ENCODE measurements around the gene XBP1.

Gene XBP1

DNA sequence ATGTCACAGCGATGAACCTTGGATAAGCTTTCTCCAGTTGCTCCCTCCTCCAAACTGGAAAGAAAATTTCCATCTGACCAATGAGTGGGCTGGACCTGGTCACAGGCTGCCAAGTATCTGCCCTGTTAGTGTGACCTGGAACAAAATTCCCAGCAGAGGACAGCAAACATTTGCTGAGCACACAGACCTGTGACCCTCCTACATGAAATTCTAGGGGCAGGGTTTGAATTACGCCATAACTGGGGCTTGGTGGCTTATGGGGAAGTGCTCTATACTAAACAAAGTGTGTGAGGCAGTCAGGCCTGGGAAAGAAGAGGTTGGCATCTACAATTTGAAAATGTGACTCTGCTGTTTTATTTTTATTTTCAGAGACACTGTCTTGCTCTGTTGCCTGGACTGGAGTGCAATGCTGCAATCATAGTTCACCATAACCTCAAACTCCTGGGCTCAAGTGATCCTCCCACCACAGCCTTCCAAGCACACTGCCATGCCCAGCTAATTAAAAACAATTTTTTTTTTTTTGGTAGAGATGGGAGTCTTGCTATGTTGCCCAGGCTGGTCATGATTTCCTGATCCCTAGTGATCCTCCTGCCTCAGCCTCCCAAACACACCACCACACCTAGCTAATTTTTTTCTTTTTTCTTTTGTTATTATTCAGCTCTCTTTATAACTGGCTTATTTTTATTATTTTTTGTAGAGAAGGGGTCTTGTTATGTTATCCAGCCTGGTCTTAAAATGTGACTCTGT, 13.6 kb upstream of the XBP1 start:
- no peak overlapping the region for H2AK5ac ChIP-seq (ENCODE audit: low read length, severe bottlenecking)
- H3K27ac ChIP-seq (ENCODE audit: low read length, poor library complexity, severe bottlenecking) = no peak overlapping the region
- peak; percentile 46 for DNase-seq
- H3K4me3 ChIP-seq (ENCODE audit: insufficient read depth in 1 of 2, low read depth in 1 of 2, low read length in 2 of 2) = no peak overlapping the region
- H3K18ac ChIP-seq (ENCODE audit: low read depth in 1 of 2, low read length in 2 of 2) = no peak overlapping the region
- H3K9me3 ChIP-seq (ENCODE audit: control insufficient read depth, low read length) = no peaks in the 10 kb centered on the region
- H4K91ac ChIP-seq (ENCODE audit: low read length) = no peak overlapping the region
- no peak overlapping the region for H3K4ac ChIP-seq (ENCODE audit: low read depth in 1 of 2, low read length in 2 of 2)
- H3K14ac ChIP-seq (ENCODE audit: low read length in 2 of 2) = no peak overlapping the region
- H2BK5ac ChIP-seq (ENCODE audit: low read depth, low read length, poor library complexity, severe bottlenecking) = no peak overlapping the region
- no peak overlapping the region for H2BK15ac ChIP-seq (ENCODE audit: low read depth, poor library complexity, severe bottlenecking)
- no peaks in the 10 kb centered on the region for H3K27me3 ChIP-seq (ENCODE audit: control insufficient read depth in 1 of 2, insufficient read depth in 1 of 2, low read length in 2 of 2)
- WGBS = 94% methylated on average over 2 of the region's 2 CpGs
- peaks cover 7% of the 10 kb centered on the region for H3K79me1 ChIP-seq (replicated peaks; ENCODE audit: low read length, poor library complexity, severe bottlenecking)
- H4K8ac ChIP-seq (ENCODE audit: low read length) = no peak overlapping the region
- H3K23ac ChIP-seq (ENCODE audit: low read length in 2 of 2) = no peak overlapping the region
- H3K4me1 ChIP-seq (ENCODE audit: control insufficient read depth, insufficient read depth, low read depth, low read length) = no peaks in the 10 kb centered on the region
- H2BK12ac ChIP-seq (ENCODE audit: low read length in 2 of 2) = no peak overlapping the region
- no peak overlapping the region for H3K9ac ChIP-seq (ENCODE audit: low read length)
- H2BK120ac ChIP-seq (ENCODE audit: low read depth, low read length) = no peak overlapping the region
- no peak overlapping the region for H3K4me2 ChIP-seq (ENCODE audit: low read length, poor library complexity, severe bottlenecking)
- H3K36me3 ChIP-seq (ENCODE audit: control insufficient read depth in 1 of 2, insufficient read depth in 2 of 2, low read depth in 1 of 2, low read length in 2 of 2) = peaks cover 0 to 14% of the 10 kb centered on the region in 2 experiments
- no peak overlapping the region for H2AFZ ChIP-seq (ENCODE audit: low read depth, low read length)

DNA sequence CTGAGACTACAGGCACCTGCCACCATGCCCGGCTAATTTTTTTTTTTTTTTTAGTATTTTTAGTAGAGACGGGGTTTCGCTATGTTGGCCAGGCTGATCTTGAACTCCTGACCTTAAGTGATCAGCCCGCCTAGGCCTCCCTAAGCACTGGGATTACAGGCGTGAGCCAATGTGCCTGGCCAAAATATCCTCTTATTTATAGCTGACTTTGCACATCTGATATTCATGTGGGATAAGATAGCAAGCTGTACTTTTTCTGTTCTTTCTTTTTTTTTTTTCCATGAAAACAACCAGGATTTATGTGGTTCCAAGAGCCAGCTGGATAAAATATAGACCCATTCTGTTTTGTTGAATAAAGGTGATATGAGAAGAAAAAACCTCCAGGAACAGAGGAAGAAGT, 12.1 kb upstream of the XBP1 start:
- H3K27me3 ChIP-seq (ENCODE audit: control insufficient read depth in 1 of 2, insufficient read depth in 1 of 2, low read length in 2 of 2) = no peaks in the 10 kb centered on the region
- peaks cover 7% of the 10 kb centered on the region for H3K79me1 ChIP-seq (replicated peaks; ENCODE audit: low read length, poor library complexity, severe bottlenecking)
- H2BK120ac ChIP-seq (ENCODE audit: low read depth, low read length) = no peak overlapping the region
- no peak overlapping the region for H3K23ac ChIP-seq (ENCODE audit: low read length in 2 of 2)
- H3K4me1 ChIP-seq (ENCODE audit: control insufficient read depth, insufficient read depth, low read depth, low read length) = no peaks in the 10 kb centered on the region
- no peak overlapping the region for H3K4ac ChIP-seq (ENCODE audit: low read depth in 1 of 2, low read length in 2 of 2)
- H3K4me3 ChIP-seq (ENCODE audit: insufficient read depth in 1 of 2, low read depth in 1 of 2, low read length in 2 of 2) = no peak overlapping the region
- H3K36me3 ChIP-seq (ENCODE audit: control insufficient read depth in 1 of 2, insufficient read depth in 2 of 2, low read depth in 1 of 2, low read length in 2 of 2) = peaks cover 0 to 23% of the 10 kb centered on the region in 2 experiments
- H4K91ac ChIP-seq (ENCODE audit: low read length) = no peak overlapping the region
- H3K9ac ChIP-seq (ENCODE audit: low read length) = no peak overlapping the region
- 99% methylated on average over 5 of the region's 5 CpGs for WGBS
- no peak overlapping the region for H3K14ac ChIP-seq (ENCODE audit: low read length in 2 of 2)
- no peak overlapping the region for H3K4me2 ChIP-seq (ENCODE audit: low read length, poor library complexity, severe bottlenecking)
- no peak overlapping the region for H2AK5ac ChIP-seq (ENCODE audit: low read length, severe bottlenecking)
- no peak overlapping the region for H2AFZ ChIP-seq (ENCODE audit: low read depth, low read length)
- H4K8ac ChIP-seq (ENCODE audit: low read length) = no peak overlapping the region
- DNase-seq = no peak
- no peaks in the 10 kb centered on the region for H3K9me3 ChIP-seq (ENCODE audit: control insufficient read depth, low read length)
- no peak overlapping the region for H2BK12ac ChIP-seq (ENCODE audit: low read length in 2 of 2)
- no peak overlapping the region for H3K18ac ChIP-seq (ENCODE audit: low read depth in 1 of 2, low read length in 2 of 2)
- H2BK15ac ChIP-seq (ENCODE audit: low read depth, poor library complexity, severe bottlenecking) = no peak overlapping the region
- no peak overlapping the region for H2BK5ac ChIP-seq (ENCODE audit: low read depth, low read length, poor library complexity, severe bottlenecking)
- no peak overlapping the region for H3K27ac ChIP-seq (ENCODE audit: low read length, poor library complexity, severe bottlenecking)

DNA sequence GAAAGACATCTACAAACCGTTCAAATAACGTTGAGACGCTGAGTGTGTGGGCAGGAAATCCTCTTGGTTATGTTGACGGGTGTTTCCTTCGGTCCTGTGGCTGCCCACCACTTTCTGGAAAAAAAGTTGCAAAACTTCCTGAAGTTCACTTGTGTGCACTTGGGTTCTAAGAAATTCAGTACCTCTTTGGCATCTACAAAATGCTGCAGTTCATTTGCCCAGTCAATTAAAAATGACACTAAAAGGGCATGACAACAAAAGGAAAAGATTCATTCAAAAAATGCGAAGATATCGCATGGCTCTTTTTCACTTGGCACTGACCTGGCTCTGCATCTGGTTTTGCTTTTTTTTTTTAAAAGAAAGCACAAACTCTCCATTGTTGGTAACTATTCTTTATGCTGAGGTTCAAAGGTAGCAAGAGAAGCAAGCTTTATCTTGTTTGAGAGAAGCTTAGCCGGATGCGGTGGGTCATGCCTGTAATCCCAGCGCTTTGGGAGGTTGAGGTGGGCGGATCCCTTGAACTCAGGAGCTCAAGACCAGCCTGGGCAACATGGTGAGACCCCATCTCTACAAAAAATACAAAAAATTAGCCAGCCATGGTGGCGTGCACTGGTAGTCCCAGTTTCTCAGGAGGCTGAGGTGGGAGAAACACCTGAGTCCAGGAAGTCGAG, 10.6 kb upstream of the XBP1 start:
- Histone ChIP-seq H2AFZ (ENCODE audit: low read depth, low read length) (no peak overlapping the region), H2BK15ac (ENCODE audit: low read depth, poor library complexity, severe bottlenecking) (no peak overlapping the region), H4K91ac (ENCODE audit: low read length) (no peak overlapping the region), H2BK120ac (ENCODE audit: low read depth, low read length) (no peak overlapping the region), H3K36me3 (ENCODE audit: control insufficient read depth in 1 of 2, insufficient read depth in 2 of 2, low read depth in 1 of 2, low read length in 2 of 2) (peaks cover 0 to 23% of the 10 kb centered on the region in 2 experiments), H2BK5ac (ENCODE audit: low read depth, low read length, poor library complexity, severe bottlenecking) (no peak overlapping the region), H3K4me1 (ENCODE audit: control insufficient read depth, insufficient read depth, low read depth, low read length) (no peaks in the 10 kb centered on the region), H3K14ac (ENCODE audit: low read length in 2 of 2) (no peak overlapping the region), H3K4ac (ENCODE audit: low read depth in 1 of 2, low read length in 2 of 2) (no peak overlapping the region), H3K9me3 (ENCODE audit: control insufficient read depth, low read length) (no peaks in the 10 kb centered on the region), H3K27ac (ENCODE audit: low read length, poor library complexity, severe bottlenecking) (no peak overlapping the region), H3K9ac (ENCODE audit: low read length) (no peak overlapping the region), H3K27me3 (ENCODE audit: control insufficient read depth in 1 of 2, insufficient read depth in 1 of 2, low read length in 2 of 2) (no peaks in the 10 kb centered on the region), H3K4me2 (ENCODE audit: low read length, poor library complexity, severe bottlenecking) (no peak overlapping the region), H3K18ac (ENCODE audit: low read depth in 1 of 2, low read length in 2 of 2) (no peak overlapping the region), H3K23ac (ENCODE audit: low read length in 2 of 2) (no peak overlapping the region), H3K4me3 (ENCODE audit: insufficient read depth in 1 of 2, low read depth in 1 of 2, low read length in 2 of 2) (no peak overlapping the region), H4K8ac (ENCODE audit: low read length) (no peak overlapping the region), H3K79me1 (replicated peaks; ENCODE audit: low read length, poor library complexity, severe bottlenecking) (peaks cover 7% of the 10 kb centered on the region), H2BK12ac (ENCODE audit: low read length in 2 of 2) (no peak overlapping the region), H2AK5ac (ENCODE audit: low read length, severe bottlenecking) (no peak overlapping the region)
- WGBS = 90% methylated on average over 13 of the region's 13 CpGs
- no peak for DNase-seq

DNA sequence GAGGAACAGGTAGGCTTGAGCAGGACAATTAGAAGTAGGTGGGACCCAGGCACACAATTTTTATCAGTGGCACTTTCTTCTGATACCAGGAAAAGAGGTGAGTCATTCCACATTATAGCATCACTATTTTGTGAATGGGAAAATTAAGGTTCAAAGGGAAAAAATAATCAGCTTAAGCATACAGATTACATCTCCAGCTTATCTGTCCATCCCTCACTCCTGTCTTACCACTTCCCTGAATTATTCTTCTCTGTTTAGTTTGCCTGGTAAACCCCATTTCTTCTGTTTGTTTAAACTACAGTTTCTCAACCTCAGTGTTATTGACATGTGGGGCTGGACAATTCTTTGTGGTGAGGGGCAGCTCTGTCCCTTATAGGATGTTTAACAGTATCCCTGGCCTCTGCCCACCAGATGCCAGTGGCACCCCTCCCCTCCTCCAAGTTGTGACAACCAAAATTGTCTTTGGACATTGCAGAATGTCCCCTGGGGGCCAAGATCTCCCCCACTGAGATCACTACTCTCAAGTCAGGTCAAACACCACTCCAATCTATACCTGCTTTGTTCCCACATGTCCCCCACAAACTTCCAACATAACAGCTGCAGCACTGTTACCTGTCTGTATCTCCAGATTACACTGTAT, 8.5 kb upstream of the XBP1 start:
- Histone ChIP-seq H3K18ac (ENCODE audit: low read depth in 1 of 2, low read length in 2 of 2) (no peak overlapping the region), H3K23ac (ENCODE audit: low read length in 2 of 2) (no peak overlapping the region), H3K4me2 (ENCODE audit: low read length, poor library complexity, severe bottlenecking) (no peak overlapping the region), H2BK120ac (ENCODE audit: low read depth, low read length) (no peak overlapping the region), H3K36me3 (ENCODE audit: control insufficient read depth in 1 of 2, insufficient read depth in 2 of 2, low read depth in 1 of 2, low read length in 2 of 2) (peaks cover 0 to 11% of the 10 kb centered on the region in 2 experiments), H3K4ac (ENCODE audit: low read depth in 1 of 2, low read length in 2 of 2) (no peak overlapping the region), H3K79me1 (replicated peaks; ENCODE audit: low read length, poor library complexity, severe bottlenecking) (peaks cover 8% of the 10 kb centered on the region), H2AK5ac (ENCODE audit: low read length, severe bottlenecking) (no peak overlapping the region), H3K27me3 (ENCODE audit: control insufficient read depth in 1 of 2, insufficient read depth in 1 of 2, low read length in 2 of 2) (no peaks in the 10 kb centered on the region), H2BK15ac (ENCODE audit: low read depth, poor library complexity, severe bottlenecking) (no peak overlapping the region), H2BK12ac (ENCODE audit: low read length in 2 of 2) (peak overlapping the region in 1 of 2 experiments; percentile 31), H2BK5ac (ENCODE audit: low read depth, low read length, poor library complexity, severe bottlenecking) (no peak overlapping the region), H3K27ac (ENCODE audit: low read length, poor library complexity, severe bottlenecking) (no peak overlapping the region), H2AFZ (ENCODE audit: low read depth, low read length) (no peak overlapping the region), H3K4me3 (ENCODE audit: insufficient read depth in 1 of 2, low read depth in 1 of 2, low read length in 2 of 2) (no peak overlapping the region), H3K9me3 (ENCODE audit: control insufficient read depth, low read length) (no peaks in the 10 kb centered on the region), H3K14ac (ENCODE audit: low read length in 2 of 2) (no peak overlapping the region), H3K4me1 (ENCODE audit: control insufficient read depth, insufficient read depth, low read depth, low read length) (no peaks in the 10 kb centered on the region), H4K8ac (ENCODE audit: low read length) (no peak overlapping the region), H4K91ac (ENCODE audit: low read length) (no peak overlapping the region), H3K9ac (ENCODE audit: low read length) (no peak overlapping the region)
- DNase-seq = no peak
